ENCODE data around the gene PRKG1.

- TF ChIP-seq CTCF (IDR thresholded peaks at IDR 0.05) (no peak), POLR2A (IDR thresholded peaks at IDR 0.05) (no peak)
These were observed 170.0 kb downstream of the PRKG1 start for GRCh38 chr10:51244309-51244708.

Measured in Peyer's patch (tissue), 4 donors.